HG02623 (cell line): ENCODE measurements around the gene CHN1.

ENCODE experiments used
- ATAC-seq: cut with Tn5 transposase; IDR thresholded peaks from one replicate; pipeline ENCODE4 v1.9.1; 2021; ENCODE audit warnings: moderate library complexity; ENCODE audit not compliant: unreplicated experiment

CHN1 gene

DNA sequence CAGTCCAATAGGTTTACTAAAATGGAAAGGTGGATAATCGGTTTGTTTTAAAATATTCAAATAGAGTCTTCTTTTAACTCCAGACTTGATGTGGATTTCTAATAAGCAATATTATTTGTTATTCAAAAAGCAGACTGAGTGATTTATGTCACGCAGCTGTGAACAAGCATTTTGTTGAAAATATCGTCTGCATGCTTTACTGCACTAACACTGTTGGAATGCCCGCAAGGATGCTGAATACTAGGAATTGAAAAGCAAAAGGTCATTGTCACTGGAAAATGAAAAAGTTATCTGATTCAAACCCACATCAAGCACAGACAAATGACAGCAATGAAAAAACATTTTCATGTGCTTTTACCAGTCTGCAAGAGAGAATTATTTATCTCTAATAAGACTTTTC lies 31.1 kb downstream of the CHN1 start:
- ATAC-seq, result no peak

DNA sequence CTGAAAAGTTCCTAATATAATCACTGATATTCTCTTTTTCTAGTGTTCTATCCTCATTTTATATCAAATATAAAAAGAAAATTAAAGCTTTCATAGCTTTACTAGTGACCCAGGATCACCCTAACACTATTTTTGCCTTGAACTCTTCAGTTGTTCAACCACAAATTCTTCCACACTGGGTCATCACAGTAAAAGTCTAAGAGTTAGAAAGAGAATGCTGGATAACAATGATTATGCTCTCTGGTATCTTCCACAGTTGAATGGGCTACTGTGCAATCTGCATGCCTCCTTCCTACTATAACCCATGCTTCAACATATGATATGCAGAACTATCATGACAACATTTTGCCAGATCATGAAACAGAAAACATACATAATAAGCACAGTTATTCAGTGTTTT lies 32.3 kb downstream of the CHN1 start:
- ATAC-seq, result no peak

DNA sequence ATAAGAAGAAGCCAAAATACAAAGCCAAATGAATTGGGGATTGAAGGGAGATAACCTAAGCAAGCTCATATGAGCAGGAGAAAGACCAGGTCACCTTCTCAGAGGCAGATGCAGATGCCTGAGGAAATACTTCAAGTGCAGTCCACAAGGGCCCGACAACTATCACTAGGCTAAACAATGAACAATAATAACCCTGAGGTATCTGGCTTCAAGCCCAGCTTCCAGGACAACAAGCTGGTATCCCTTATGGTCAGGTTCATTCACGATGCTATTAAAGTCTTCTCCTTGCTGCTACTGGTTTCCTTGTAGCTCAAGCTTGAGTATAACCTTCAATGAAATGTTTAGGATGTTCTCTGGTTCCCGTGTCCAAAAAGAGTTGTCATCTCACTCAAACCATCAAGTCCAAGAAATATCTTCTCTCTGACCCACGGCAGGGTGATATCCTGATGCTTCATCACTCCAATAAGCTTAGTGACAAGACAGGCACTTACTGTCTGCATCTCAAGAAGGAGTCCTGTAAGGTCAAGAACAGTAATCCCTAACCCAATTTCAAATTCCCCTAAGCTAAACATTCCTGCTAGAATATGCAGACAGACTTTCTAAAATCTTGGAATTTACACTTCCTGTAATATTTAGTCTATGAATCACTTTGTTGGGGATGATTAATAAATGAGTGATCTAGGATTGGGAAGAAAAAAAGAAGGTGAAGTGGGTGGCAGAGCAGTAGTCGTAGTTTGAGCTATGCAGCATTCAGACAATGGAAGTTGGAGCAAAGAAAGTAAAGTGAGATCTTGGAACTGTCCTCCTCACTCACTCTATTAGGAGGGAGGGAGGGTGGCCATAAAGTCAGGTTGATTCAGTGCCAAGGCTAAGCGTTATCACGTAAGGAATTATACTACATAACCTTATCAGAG lies 33.1 kb downstream of the CHN1 start:
- ATAC-seq, result no peak

DNA sequence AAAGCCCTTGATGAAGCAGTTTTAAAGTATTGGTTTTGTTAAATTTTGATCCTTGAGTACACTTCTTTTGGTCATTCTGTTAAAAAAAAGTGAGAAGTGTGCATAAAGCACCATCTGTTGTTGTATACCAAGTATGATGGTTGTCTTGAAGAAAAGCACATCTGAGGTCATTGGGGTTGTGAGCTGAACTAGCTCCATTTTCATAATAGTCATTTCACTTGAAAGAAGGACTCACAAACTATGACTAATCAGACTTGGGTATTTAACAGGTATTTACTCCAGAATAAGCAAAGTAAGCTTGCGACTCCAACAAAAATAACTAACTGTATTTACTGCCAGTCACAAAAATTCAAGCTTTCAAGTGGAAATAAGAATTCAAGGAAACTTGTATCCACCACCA lies 35.1 kb downstream of the CHN1 start:
- no peak for ATAC-seq

DNA sequence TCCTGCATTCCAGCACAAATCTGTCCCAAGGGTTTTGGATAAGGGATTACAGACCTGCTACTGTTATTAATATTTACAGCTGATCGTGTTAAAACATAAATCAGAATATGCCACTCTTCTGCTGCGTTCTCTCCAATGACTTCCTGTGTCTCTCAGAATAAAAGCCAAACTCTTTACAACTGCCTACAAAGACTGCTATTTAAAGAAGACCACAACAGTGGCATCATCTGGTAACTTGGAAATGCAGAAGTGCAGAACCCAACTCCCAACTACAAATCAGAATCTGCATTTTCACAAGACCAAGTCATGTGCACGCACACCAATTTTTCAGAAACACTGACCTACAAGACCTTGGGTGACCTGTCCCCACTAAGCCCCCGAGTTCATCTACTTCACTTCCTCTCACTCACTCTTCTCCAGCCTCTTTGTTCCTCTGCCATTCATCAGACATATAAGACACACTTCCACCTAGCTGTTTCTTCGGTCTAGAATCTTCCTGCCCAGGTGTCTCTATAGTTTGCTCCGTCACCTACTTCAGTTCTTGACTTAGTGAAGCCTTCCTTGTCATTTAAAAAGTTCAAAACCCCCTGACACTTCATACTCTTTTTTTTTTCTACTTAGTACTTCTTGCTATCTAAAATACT lies 36.0 kb downstream of the CHN1 start:
- ATAC-seq, result no peak

DNA sequence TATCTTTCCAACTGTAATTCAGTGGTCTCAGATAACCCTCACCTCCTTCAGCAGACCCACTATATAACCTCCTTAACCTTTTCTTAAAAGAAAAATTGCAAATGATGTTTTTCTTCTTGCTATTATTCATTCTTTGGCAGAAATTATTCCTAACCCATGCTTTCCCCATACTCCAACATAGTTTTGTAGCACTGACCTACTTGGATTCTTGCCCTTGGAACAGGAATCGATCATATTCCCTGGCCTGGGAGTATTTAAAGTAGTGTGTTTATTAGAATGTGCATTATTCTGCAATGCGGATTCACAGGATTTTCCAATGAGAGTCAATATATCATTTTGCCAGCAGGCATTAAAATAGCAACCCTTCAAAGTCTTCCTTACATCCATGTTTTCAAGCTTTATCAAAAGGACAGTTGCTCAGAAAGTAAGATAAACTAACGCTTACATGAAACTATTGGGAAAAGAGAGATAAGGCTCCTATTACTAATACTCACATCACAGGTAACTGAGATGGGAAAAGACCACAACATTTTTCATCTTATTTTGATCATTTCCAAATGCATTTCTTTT lies 37.4 kb downstream of the CHN1 start:
- no peak for ATAC-seq

DNA sequence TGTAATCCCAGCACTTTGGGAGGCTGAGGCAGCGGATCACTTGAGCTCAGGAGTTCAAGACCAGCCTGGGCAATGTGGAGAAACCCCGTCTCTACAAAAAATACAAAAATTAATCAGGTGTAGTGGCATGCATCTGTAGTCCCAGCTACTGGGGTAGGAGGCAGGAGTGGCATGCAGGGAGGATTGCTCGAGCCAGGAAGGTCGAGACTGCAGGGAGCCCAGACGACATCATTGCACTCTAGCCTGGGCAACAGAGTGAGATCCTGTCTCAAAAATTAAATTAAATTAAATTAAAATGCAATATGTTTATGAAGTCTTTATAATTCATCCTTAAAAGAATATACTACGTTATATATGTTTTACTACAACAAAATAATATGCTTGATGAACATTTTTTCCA lies 38.1 kb downstream of the CHN1 start:
- ATAC-seq, result no peak

DNA sequence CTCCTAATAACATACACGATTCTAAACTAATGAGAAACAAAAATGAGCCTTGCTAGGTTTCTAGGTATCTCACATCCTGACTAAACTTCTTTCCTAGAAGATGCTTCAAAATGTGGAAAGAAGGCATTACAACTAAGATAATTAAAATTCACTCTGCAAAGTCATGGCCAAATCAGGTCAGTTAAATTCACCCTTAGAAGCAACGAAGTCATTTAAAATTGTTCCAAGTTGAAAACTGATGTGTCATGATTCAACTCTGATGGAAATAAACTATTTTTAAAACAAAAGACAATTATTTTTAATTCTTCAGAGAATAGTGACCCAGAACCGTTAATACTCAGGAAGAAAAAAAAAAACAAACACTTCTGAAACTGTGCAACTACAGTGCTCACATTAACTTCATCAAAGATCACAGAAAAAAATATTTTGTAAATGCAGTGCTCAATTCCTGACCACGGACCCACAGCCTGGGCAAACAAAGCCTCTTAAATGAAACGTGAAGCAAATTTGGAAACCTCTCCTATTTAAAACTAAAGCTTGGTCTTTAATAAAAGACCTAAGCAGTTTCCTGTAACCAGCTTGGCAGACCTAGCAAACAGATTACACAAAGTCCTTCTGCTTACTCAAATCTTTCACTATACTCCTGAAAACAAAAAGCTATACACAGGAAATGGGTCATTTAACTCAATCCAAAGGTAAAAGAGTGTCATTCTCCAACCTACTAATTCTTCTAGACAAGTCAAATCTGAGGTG lies 39.0 kb downstream of the CHN1 start:
- no peak for ATAC-seq

DNA sequence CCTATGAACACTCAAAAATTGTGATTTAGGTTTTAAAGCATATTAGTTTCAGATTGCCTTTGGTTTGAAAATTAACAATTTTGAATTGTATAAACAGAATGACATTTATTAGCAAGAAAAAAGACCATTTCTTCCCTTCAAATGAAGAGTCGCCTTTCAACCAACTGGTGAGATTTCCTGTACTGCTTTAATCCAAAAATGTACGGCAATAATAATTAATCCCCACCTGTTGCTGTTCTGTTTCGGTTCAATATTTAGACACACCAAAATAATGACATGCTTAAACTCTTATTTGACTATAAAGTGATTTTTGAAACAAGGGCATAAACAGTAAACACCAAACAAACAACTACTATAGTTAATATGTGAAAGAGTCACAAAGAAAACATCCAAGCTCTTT lies 39.6 kb downstream of the CHN1 start:
- no peak for ATAC-seq

DNA sequence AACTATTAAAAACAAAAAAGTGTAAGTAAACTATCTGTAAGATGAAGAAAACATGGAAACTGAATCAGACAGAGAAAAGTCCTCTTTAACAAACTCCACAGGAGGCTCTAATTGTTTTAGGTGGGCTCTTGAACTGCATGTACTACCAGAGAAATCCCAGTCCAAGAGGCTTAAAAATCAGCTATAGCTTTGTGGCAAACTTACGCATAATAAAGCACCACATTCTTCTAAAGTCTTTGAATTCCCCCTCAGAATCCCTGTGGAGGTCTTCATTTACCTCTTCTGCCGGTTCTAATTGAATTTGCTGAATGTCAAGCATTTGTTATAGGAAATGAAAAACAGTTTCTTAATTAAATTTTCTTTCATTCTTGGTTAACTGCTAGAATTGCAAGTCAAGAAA lies 40.8 kb downstream of the CHN1 start:
- ATAC-seq, result no peak

DNA sequence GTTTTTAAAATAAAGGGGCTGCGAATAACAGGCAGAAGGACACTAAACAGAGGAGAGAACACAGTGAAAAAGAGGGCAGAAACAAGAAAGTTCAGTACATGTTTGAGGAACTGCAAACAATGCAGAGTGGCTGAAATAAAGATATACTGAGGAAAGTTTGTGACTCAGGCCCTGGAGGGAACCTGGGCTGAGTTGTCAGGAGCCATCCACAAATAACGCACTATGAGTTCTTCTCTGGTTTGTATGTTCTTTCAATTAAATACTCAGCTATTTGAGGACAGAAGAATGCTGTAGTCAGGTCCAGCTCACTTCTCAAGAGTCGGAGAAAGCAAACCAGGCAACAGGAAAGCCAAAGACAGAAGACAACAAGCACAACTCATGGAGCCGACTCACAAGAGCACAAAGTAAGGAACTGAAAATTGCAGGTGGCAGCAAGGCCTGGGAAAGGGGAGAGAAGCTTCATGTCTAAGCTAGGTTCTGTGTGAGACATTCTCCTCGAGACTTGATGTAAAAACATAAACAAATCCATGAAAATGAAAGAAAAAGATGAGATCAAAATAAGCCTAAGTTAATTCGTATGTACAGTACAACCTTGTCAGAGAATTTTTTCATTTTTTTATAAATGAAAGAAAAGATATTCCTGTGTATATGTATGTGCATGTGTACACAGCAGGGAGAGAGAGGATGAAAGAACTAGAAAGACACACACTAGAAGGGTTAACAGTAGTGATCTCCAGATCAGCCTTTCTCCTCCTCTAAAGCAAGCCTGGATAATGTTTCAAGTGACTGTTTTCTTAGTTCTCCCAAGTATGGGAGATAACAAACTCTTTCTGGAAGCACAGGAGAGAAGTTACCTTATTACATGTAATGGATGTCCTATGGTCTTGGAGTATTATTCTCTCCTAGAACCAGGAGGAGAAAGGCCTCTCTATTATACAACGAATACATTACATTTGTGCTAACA lies 41.5 kb downstream of the CHN1 start:
- ATAC-seq, result no peak

DNA sequence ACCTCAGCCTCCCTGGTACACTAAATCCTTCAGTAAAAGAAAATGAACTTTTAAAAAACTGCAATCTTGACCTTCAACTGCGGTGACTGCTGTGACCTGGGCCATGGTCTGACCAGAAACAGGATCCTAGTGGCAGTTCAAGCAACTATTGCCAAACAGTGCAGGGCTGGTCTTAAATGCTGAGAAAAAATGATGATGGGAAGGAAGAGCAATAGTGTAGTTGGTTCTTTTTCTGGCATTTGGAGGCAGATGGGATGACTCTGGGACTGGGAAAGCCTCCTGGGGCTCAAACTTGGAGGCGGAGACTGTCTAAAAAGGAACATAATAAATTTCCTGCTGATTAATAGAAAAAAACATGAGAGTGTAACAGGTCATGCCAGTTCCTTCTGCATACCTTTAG lies 45.4 kb downstream of the CHN1 start:
- no peak for ATAC-seq

DNA sequence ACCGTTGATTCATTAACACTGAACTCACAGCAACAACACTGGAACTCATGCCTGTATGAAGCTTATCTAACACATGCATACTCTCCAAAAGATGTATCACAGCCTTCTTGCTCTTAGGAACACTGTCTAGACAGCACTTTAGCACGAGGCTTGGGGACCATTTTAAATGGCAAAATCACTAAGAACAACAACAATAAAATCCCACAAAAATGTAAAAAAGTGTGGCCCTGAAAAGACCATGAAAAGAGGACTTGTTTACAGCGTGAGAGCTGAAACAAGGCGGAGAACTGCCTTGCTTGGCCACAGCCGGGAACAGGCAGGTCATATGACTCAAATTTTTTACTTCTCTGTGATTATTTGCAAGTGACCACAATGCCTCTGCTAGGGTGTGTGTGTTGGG lies 48.1 kb downstream of the CHN1 start:
- ATAC-seq, result no peak

DNA sequence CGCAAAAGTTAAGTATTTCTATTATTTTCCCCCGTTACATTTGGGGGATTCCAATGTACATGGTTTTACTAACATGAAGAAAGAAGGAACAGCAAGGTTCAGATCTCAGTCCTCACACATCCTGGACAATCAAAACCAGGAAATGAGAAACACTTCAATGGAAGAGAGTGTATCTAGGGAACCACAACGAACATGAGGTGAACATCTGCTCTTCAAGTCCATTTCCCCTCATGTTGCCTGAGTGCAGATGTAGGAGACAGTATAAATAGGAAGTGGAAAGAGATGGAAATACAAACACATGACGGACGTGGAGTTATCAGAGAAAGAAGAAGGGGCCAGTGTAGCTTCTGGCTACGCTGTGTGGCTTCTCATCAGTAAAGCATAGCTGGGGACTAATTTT lies 52.6 kb downstream of the CHN1 start:
- ATAC-seq, result no peak

DNA sequence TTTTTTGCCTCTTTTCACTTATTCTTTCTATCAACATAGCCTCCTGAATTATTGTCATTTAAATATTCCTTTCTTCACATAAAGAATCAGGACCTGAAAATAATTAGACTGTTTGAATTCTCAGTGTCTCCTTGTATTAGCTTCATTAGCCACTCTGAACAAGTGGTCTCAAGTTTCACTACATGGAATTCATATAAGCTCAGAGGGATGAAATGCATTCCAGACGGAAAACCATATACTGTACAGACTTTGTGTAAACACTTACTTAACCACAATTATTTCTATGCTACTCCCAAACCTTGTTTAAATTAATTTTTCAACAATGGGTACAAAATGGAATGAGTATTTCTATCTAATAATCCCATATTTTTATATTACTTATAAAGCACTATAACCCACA lies 53.4 kb downstream of the CHN1 start:
- ATAC-seq, result no peak

DNA sequence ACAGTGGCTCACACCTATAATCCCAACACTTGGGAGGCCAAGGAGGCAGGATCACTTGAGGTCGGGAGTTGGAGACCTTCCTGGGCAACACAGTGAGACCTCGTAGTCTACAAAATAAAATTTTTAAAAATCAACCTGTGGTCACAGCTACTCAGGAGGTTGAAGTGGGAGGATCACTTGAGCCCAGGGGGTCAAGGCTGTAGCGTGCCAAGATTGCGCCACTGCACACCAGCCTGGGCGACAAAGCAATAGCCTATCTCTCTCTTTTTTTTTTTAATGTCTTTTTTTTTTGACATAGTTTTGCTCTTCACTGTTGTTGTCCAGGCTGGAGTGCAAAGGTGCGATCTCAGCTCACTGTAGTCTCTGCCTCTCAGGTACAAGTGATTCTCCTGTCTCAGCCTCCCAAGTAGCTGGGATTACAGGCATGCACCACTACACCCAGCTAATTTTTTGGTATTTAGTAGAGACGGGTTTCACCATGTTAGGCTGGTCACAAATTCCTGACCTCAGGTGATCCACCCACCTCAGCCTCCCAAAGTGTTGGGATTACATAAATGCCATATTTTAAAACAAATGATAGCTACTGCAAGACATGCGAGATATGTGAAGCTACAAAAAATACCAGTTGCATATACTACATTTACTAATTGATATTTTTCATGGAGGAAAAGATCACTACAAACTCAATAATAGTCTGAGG lies 55.0 kb downstream of the CHN1 start:
- no peak for ATAC-seq

DNA sequence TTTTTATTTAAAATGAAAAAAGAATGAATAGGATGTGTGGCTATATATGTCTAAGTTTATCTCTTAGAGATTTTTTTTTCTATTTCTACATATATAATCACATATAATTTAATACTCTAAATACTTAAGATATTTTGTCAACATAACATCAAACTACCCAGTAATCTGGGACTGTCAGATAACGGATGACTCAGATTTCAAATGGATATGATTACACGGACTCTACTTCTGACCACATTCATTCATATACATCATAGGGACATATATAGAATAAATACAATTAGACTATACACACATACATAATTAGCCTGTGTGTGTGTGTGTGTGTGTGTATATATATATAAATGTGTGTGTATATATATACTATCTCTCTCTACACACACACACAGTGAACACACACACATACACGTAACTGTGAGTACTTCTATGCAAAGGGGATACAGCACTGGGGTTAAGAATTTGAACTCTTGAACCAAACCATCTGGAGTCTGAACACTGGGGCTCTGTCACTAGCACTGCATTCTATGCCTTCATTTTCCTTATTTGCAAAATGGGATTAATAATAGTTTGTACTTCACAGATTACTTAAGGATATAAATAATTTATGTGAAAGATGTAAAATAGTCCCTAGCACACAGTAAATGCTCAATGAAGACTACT lies 59.5 kb downstream of the CHN1 start:
- no peak for ATAC-seq

DNA sequence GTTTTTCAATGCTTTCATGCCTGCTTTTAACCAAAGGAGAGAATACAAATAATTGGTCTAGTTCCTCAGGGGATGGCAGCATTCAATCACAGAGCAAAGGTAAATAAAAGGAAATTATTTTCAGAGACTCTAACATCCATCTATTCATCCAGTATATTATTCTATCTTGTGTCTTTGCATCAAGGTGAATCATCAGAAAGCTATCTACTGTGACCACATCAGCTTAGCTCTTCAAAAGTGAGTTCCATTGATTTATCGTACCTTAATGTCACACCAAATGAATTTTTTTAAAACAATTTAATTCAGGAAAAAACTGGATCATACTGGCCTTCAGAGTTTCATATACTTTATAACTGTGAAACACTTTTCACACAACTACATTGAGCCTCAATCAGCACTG lies 66.1 kb downstream of the CHN1 start:
- ATAC-seq, result no peak

DNA sequence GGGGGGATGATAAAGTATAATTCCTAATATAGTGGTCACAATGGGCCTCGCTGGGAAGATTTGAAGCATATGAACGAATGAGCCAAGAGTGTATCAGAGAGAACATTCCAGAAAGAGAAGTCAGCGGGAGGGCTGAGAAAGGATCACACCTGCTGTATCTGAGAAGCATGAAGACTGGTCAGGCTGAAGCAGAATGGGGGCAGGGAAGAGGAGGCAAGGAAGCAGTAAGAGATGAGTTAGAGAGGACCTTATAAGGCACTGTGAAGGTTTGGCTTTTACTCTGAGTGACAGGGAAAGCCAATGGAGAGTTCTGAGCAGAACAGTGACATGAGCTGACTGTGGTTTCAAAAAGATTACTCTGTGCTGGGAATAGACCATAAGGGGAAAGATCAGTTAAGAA lies 73.5 kb downstream of the CHN1 start:
- ATAC-seq, result no peak
